Germinal center (tissue), 1 donor: ENCODE measurements around the gene ZCCHC14.
"Not testable (repeated sequence)": the region's sequence is repeated elsewhere in the genome, so short reads cannot be mapped to it uniquely, and the experiment has no call there.

ENCODE experiments used
- DNase-seq: peaks from one replicate; pipeline ENCODE4 v3.0.0; 2012; ENCODE audit warnings: mixed read lengths, low spot score

The ZCCHC14 gene

GRCh38 chr16:87407511-87408112 lies 85.2 kb downstream of the ZCCHC14 start:
- no peak for DNase-seq

- no peak for DNase-seq
Measured at GRCh38 chr16:87406495-87407088, 86.2 kb downstream of the ZCCHC14 start.

- DNase-seq = no peak
Measured at GRCh38 chr16:87404764-87405625, 87.8 kb downstream of the ZCCHC14 start.

GRCh38 chr16:87395181-87395842 lies 97.5 kb downstream of the ZCCHC14 start:
- no peak for DNase-seq

- DNase-seq = no peak
Measured at GRCh38 chr16:87393680-87394055, 99.2 kb downstream of the ZCCHC14 start.

- peak; percentile 38 for DNase-seq
Measured at GRCh38 chr16:87392821-87393679, 99.8 kb downstream of the ZCCHC14 start.

GRCh38 chr16:87391950-87392820 lies 100.6 kb downstream of the ZCCHC14 start, which contains the start of gene MAP1LC3B:
Gene MAP1LC3B, plus strand, starts transcription at chr16:87392336. Its CDS starts 92 bp downstream, at chr16:87392428.
- peak; percentile 96 for DNase-seq

GRCh38 chr16:87391324-87391949 lies 101.4 kb downstream of the ZCCHC14 start:
- no peak for DNase-seq

- DNase-seq = no peak
Measured at GRCh38 chr16:87390641-87391323, 102.0 kb downstream of the ZCCHC14 start.

- DNase-seq = not testable (repeated sequence)
Measured at GRCh38 chr16:87389914-87390313, 102.9 kb downstream of the ZCCHC14 start.

GRCh38 chr16:87389245-87389644 lies 103.6 kb downstream of the ZCCHC14 start:
- DNase-seq = no peak

- DNase-seq = no peak
Measured at GRCh38 chr16:87388818-87389134, 104.0 kb downstream of the ZCCHC14 start.

GRCh38 chr16:87387942-87388817 lies 104.6 kb downstream of the ZCCHC14 start:
- peak; percentile 91 for DNase-seq

GRCh38 chr16:87384875-87385167 lies 108.0 kb downstream of the ZCCHC14 start:
- not testable (repeated sequence) for DNase-seq

GRCh38 chr16:87384162-87384874 lies 108.5 kb downstream of the ZCCHC14 start:
- DNase-seq = no peak

- DNase-seq = peak; percentile 88
Measured at GRCh38 chr16:87383505-87384161, 109.2 kb downstream of the ZCCHC14 start, which contains the start of gene FBXO31. Gene FBXO31, minus strand, starts transcription at chr16:87383776. Its CDS starts 32 bp downstream, at chr16:87383744.

- DNase-seq = no peak
Measured at GRCh38 chr16:87382023-87382785, 110.6 kb downstream of the ZCCHC14 start.
